Smooth muscle cell (in vitro differentiated cells): ENCODE data around the gene PCCA. TPM values are rescaled to one million over a fixed set of nuclear protein-coding genes. Genes with fewer than 3 reads are reported as not detected.

ENCODE experiments used
- DNase-seq: peaks from one replicate; lab custom pipeline; 2025; ENCODE audit not compliant: unreplicated experiment; lab: John Stamatoyannopoulos, UW
- H2AFZ ChIP-seq: fragments of 200-600 bp; sonication (generic); 2 replicates; pipeline ENCODE4 v1.6.0; 2016; ENCODE audit warnings: antibody characterized with exemption, low read depth, mild to moderate bottlenecking
- H3F3A ChIP-seq: fragments of 200-600 bp; sonication (generic); 2 replicates; pipeline ENCODE4 v1.6.0; 2017; ENCODE audit warnings: antibody characterized with exemption, low read depth
- H3K27ac ChIP-seq: fragments of 200-600 bp; sonication (generic); 2 replicates; pipeline ENCODE4 v1.5.1; 2016; ENCODE audit warnings: low read depth, mild to moderate bottlenecking
- H3K27me3 ChIP-seq: fragments of 200-600 bp; sonication (generic); 2 replicates; pipeline ENCODE4 v1.6.1; 2016; ENCODE audit warnings: low read depth, mild to moderate bottlenecking
- H3K36me3 ChIP-seq: fragments of 200-600 bp; sonication (generic); 2 replicates; pipeline ENCODE4 v1.5.1; 2016; ENCODE audit warnings: low read depth
- H3K4me1 ChIP-seq: fragments of 200-600 bp; sonication (generic); 2 replicates; pipeline ENCODE4 v1.5.1; 2016; ENCODE audit warnings: low read depth
- H3K4me2 ChIP-seq: fragments of 200-600 bp; sonication (generic); 2 replicates; pipeline ENCODE4 v1.6.0; 2016; ENCODE audit warnings: mild to moderate bottlenecking
- H3K4me3 ChIP-seq: fragments of 200-600 bp; sonication (generic); 2 replicates; pipeline ENCODE4 v1.5.1; 2016; ENCODE audit warnings: mild to moderate bottlenecking
- H3K79me2 ChIP-seq: fragments of 200-600 bp; sonication (generic); 2 replicates; pipeline ENCODE4 v1.6.0; 2016; ENCODE audit warnings: low read depth, mild to moderate bottlenecking
- H3K9ac ChIP-seq: fragments of 200-600 bp; sonication (generic); 2 replicates; pipeline ENCODE4 v1.6.0; 2016; ENCODE audit warnings: low read depth
- H3K9me3 ChIP-seq: fragments of 200-600 bp; sonication (generic); replicated peaks from 2 replicates; pipeline ENCODE4 v1.5.1; 2016; ENCODE audit warnings: low read depth
- H4K20me1 ChIP-seq: fragments of 200-600 bp; sonication (generic); 2 replicates; pipeline ENCODE4 v1.6.0; 2016; ENCODE audit warnings: low read depth
- CTCF ChIP-seq: fragments of 200-600 bp; sonication (generic); IDR thresholded peaks from 2 replicates; pipeline ENCODE4 v1.5.1; 2017; ENCODE audit warnings: borderline replicate concordance, mild to moderate bottlenecking, antibody characterized with exemption; ENCODE audit not compliant: insufficient read depth, poor library complexity, severe bottlenecking
- WGBS: methylation state at CpG from one replicate; pipeline ENCODE4 v1.1.7; 2016; ENCODE audit warnings: low lambda C conversion rate; 5-methylcytosine and 5-hydroxymethylcytosine counted together
- polyA plus RNA-seq: library from polyadenylated mRNA; unstranded; fragments of >200 nt; fragmentation: Nextera tagmentation; extraction: Ambion mirVana; gene quantifications from 2 replicates; pipeline ENCODE4 v1.2.1, GENCODE V29; 2016
- total RNA-seq: library from RNA; depleted of rRNA; stranded (reverse); fragments of >200 nt; gene quantifications from 2 replicates; pipeline ENCODE4 v1.2.3, GENCODE V29; 2014

PCCA gene
- total and polyA plus RNA-seq, 2 experiments from 2014 or later = 19.6 to 24.7 TPM

GRCh38 chr13:100362371-100362770, 273.5 kb downstream of the PCCA start:
- WGBS = 98% methylated on average over 2 of the region's 2 CpGs
- H2AFZ ChIP-seq = no peak overlapping the region
- no peaks in the 10 kb centered on the region for H4K20me1 ChIP-seq
- H3K4me2 ChIP-seq = no peak overlapping the region
- no peak overlapping the region for H3K4me3 ChIP-seq
- no peak overlapping the region for H3K9ac ChIP-seq
- H3K4me1 ChIP-seq = no peaks in the 10 kb centered on the region
- H3K27ac ChIP-seq = no peak overlapping the region
- H3F3A ChIP-seq = no peaks in the 10 kb centered on the region
- H3K9me3 ChIP-seq = no peaks in the 10 kb centered on the region
- DNase-seq = no peak
- no peaks in the 10 kb centered on the region for H3K36me3 ChIP-seq
- H3K27me3 ChIP-seq = no peaks in the 10 kb centered on the region
- no peaks in the 10 kb centered on the region for H3K79me2 ChIP-seq
- TF ChIP-seq CTCF = no peak

GRCh38 chr13:100362781-100363180, 273.9 kb downstream of the PCCA start:
- H3K4me3 ChIP-seq = no peak overlapping the region
- no peak overlapping the region for H3K9ac ChIP-seq
- no peaks in the 10 kb centered on the region for H3K27me3 ChIP-seq
- TF ChIP-seq CTCF = no peak
- WGBS = 67% methylated on average over 1 of the region's 1 CpG
- DNase-seq = no peak
- no peaks in the 10 kb centered on the region for H3F3A ChIP-seq
- no peak overlapping the region for H3K4me2 ChIP-seq
- no peak overlapping the region for H3K27ac ChIP-seq
- H3K4me1 ChIP-seq = no peaks in the 10 kb centered on the region
- no peaks in the 10 kb centered on the region for H3K79me2 ChIP-seq
- no peak overlapping the region for H2AFZ ChIP-seq
- H3K9me3 ChIP-seq = no peaks in the 10 kb centered on the region
- no peaks in the 10 kb centered on the region for H4K20me1 ChIP-seq
- no peaks in the 10 kb centered on the region for H3K36me3 ChIP-seq

- no peaks in the 10 kb centered on the region for H3K79me2 ChIP-seq
- no peaks in the 10 kb centered on the region for H4K20me1 ChIP-seq
- no peaks in the 10 kb centered on the region for H3K36me3 ChIP-seq
- no peak overlapping the region for H3K4me3 ChIP-seq
- no peaks in the 10 kb centered on the region for H3F3A ChIP-seq
- WGBS = 36% methylated on average over 3 of the region's 3 CpGs
- H3K27ac ChIP-seq = peak overlapping the region; percentile 9
- DNase-seq = no peak
- H3K4me1 ChIP-seq = no peaks in the 10 kb centered on the region
- no peaks in the 10 kb centered on the region for H3K27me3 ChIP-seq
- no peak for TF ChIP-seq CTCF
- H2AFZ ChIP-seq = no peak overlapping the region
- no peak overlapping the region for H3K4me2 ChIP-seq
- H3K9me3 ChIP-seq = no peaks in the 10 kb centered on the region
- no peak overlapping the region for H3K9ac ChIP-seq
Measured at GRCh38 chr13:100363285-100363711, 274.4 kb downstream of the PCCA start.

GRCh38 chr13:100363874-100364273, 275.0 kb downstream of the PCCA start:
- DNase-seq = no peak
- H3K9ac ChIP-seq = no peak overlapping the region

More at GRCh38 chr13:100363874-100364273, 275.0 kb downstream of the PCCA start:
- no peaks in the 10 kb centered on the region for H3K9me3 ChIP-seq
- no peak for TF ChIP-seq CTCF
- no peaks in the 10 kb centered on the region for H3K79me2 ChIP-seq
- no peaks in the 10 kb centered on the region for H3F3A ChIP-seq
- H3K4me3 ChIP-seq = no peak overlapping the region
- no peaks in the 10 kb centered on the region for H3K4me1 ChIP-seq
- peak overlapping the region; percentile 9 for H3K27ac ChIP-seq
- no peaks in the 10 kb centered on the region for H3K36me3 ChIP-seq
- WGBS = 68% methylated on average over 2 of the region's 2 CpGs
- H3K4me2 ChIP-seq = no peak overlapping the region
- H3K27me3 ChIP-seq = no peaks in the 10 kb centered on the region
- H4K20me1 ChIP-seq = no peaks in the 10 kb centered on the region
- no peak overlapping the region for H2AFZ ChIP-seq
